ENCODE results near the gene CST1. TPM values are rescaled to one million over a fixed set of nuclear protein-coding genes. Genes with fewer than 3 reads are reported as not detected.
A peak's percentile ranks its signal among the peaks of the same experiment; 100 is the strongest.
"Not testable (repeated sequence)": the region's sequence is repeated elsewhere in the genome, so short reads cannot be mapped to it uniquely, and the experiment has no call there.

The CST1 gene, protein sequence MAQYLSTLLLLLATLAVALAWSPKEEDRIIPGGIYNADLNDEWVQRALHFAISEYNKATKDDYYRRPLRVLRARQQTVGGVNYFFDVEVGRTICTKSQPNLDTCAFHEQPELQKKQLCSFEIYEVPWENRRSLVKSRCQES
- not detected for total RNA-seq

GRCh38 chr20:23750786-23751185 lies at the start of gene CST1:
CST1 (minus strand) TSS chr20:23750935; CDS start chr20:23750866, 69 bp downstream.
- DNase-seq; POLR2A ChIA-PET; H3K9me3 Mint-ChIP-seq; intact Hi-C loops (cut with micrococcal nuclease); H3K4me3 Mint-ChIP-seq; CTCF ChIA-PET; H3K27me3 Mint-ChIP-seq; H3K27ac Mint-ChIP-seq; H3K36me3 Mint-ChIP-seq; H3K4me1 Mint-ChIP-seq (ENCODE audit: low read depth): not testable (repeated sequence)

- H3K36me3 Mint-ChIP-seq; H3K27me3 Mint-ChIP-seq; H3K27ac Mint-ChIP-seq; CTCF ChIA-PET; POLR2A ChIA-PET; H3K4me1 Mint-ChIP-seq (ENCODE audit: low read depth); H3K4me3 Mint-ChIP-seq; H3K9me3 Mint-ChIP-seq; intact Hi-C loops (cut with micrococcal nuclease): not testable (repeated sequence)
- DNase-seq = peak; percentile 49
Observed at GRCh38 chr20:23799216-23799847, 48.6 kb upstream of the CST1 start.

DNA sequence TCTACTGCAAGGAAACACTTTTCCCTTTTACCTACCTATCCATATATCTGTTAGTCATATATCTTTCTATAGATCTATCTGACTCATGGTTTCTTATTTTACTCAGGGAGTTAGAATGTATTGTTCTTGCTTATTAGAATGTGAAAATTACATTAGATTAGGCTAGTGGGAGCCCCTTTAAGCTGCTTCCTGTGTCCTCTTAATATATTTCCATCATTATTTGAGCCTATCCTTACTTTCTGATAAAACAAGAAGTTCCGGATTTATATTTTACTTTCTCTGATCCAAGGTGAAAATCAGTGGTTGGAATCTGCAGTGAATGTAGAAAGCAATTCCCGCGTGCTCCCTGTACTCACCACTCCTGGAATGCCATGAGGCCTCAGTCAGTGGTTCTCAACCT lies 44.8 kb upstream of the CST1 start:
- CTCF ChIA-PET = no interaction called here
- Mint-ChIP-seq H3K9me3 (no peaks in the 10 kb centered on the region), H3K27ac (no peak overlapping the region), H3K36me3 (no peaks in the 10 kb centered on the region), H3K4me3 (no peak overlapping the region), H3K4me1 (ENCODE audit: low read depth) (no peaks in the 10 kb centered on the region), H3K27me3 (peaks cover 10% of the 10 kb centered on the region)
- intact Hi-C loops (cut with micrococcal nuclease) = no loop called here
- DNase-seq = no peak
- POLR2A ChIA-PET = no interaction called here

GRCh38 chr20:23794841-23795240 lies 44.1 kb upstream of the CST1 start:
- no peaks in the 10 kb centered on the region for H3K4me1 Mint-ChIP-seq (ENCODE audit: low read depth)
- no peak overlapping the region for H3K27ac Mint-ChIP-seq
- no peaks in the 10 kb centered on the region for H3K36me3 Mint-ChIP-seq
- DNase-seq = no peak
- no peaks in the 10 kb centered on the region for H3K9me3 Mint-ChIP-seq
- H3K27me3 Mint-ChIP-seq = peaks cover 10% of the 10 kb centered on the region
- POLR2A ChIA-PET = no interaction called here
- no peak overlapping the region for H3K4me3 Mint-ChIP-seq
- CTCF ChIA-PET = no interaction called here
- intact Hi-C loops (cut with micrococcal nuclease) = no loop called here

DNA sequence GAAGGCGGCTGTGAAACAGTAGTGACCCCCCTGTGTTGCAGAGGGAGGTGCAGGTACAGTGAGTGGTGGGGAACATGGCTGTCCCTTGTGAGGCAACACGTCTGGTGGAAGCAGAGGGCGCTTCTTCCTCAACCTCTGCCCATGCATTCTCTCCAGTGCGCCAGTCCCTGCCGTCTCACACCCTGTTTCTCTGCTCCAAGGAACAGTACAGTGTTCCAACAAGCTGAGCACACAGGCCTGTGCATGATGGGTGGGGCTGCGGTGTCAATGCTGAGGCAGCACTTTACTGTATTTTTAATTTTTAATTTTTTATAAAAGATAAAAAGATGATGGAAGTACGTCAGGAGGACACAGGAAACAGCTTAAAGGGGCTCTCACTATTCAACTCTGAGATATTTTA lies 43.3 kb upstream of the CST1 start:
- Mint-ChIP-seq H3K27ac (no peak overlapping the region), H3K36me3 (no peaks in the 10 kb centered on the region), H3K4me1 (ENCODE audit: low read depth) (no peaks in the 10 kb centered on the region), H3K4me3 (no peak overlapping the region), H3K27me3 (peaks cover 9% of the 10 kb centered on the region), H3K9me3 (no peaks in the 10 kb centered on the region)
- DNase-seq = no peak
- intact Hi-C loops (cut with micrococcal nuclease) = no loop called here
- ChIA-PET POLR2A (no interaction called here), CTCF (no interaction called here)

DNA sequence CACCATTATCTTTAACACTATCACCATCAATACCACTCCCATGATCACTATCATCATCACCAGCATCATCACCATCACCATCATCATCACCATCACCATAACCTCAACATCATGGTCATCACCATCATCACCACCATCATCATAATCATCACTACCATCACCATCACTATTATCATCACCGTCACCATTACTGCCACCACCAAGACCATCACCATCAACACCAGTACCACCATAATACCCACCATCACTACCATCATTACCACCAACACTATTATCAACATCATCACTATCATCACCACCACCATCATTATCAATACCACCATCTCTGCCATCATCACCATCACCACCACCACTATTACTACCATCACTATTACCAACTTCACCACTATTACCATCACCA lies 32.7 kb upstream of the CST1 start:
- H3K9me3 Mint-ChIP-seq = no peaks in the 10 kb centered on the region
- H3K36me3 Mint-ChIP-seq = no peaks in the 10 kb centered on the region
- H3K4me1 Mint-ChIP-seq (ENCODE audit: low read depth) = no peaks in the 10 kb centered on the region
- H3K4me3 Mint-ChIP-seq = no peak overlapping the region
- H3K27ac Mint-ChIP-seq = no peak overlapping the region
- intact Hi-C loops (cut with micrococcal nuclease) = no loop called here
- DNase-seq = no peak
- ChIA-PET POLR2A (no interaction called here), CTCF (no interaction called here)
- H3K27me3 Mint-ChIP-seq = peaks cover 5% of the 10 kb centered on the region

DNA sequence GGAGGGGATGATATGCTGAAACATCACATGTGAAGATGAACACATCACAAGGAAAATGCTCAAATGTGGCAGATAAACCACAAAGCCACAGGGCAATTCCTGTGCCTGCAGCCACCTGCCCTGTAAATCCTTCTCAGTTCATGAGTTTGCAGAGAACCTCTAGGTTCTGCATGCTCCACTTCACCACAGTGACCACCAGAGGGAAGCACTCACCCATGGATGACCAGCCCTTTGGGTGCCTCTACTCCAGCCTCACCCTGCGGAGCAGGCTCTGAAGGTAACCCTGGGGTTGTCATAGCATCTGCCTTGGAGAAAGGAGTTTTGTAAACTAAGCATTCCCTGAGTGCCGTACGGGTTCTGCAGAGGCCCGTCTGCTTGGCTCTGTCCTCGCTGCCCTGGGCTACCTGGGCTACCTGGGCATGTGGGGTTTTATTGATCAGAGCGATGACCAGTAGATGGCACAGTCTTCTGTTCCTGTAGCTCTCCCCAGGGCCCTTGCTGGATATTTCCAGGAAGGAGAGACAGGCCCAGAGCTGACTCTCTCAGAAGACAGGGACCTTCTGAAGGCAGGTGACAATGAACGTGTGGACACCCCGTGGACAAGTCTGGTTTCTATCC lies 31.7 kb upstream of the CST1 start:
- peaks cover 4% of the 10 kb centered on the region for H3K27me3 Mint-ChIP-seq
- peak; percentile 33 for DNase-seq
- no peaks in the 10 kb centered on the region for H3K9me3 Mint-ChIP-seq
- H3K36me3 Mint-ChIP-seq = no peaks in the 10 kb centered on the region
- no peak overlapping the region for H3K4me3 Mint-ChIP-seq
- H3K27ac Mint-ChIP-seq = no peak overlapping the region
- CTCF ChIA-PET = no interaction called here
- no peaks in the 10 kb centered on the region for H3K4me1 Mint-ChIP-seq (ENCODE audit: low read depth)
- intact Hi-C loops (cut with micrococcal nuclease) = no loop called here
- POLR2A ChIA-PET = no interaction called here

GRCh38 chr20:23778676-23779075 lies 27.9 kb upstream of the CST1 start:
- H3K4me3 Mint-ChIP-seq; CTCF ChIA-PET; intact Hi-C loops (cut with micrococcal nuclease); POLR2A ChIA-PET; H3K27me3 Mint-ChIP-seq; H3K36me3 Mint-ChIP-seq; H3K27ac Mint-ChIP-seq; DNase-seq; H3K4me1 Mint-ChIP-seq (ENCODE audit: low read depth); H3K9me3 Mint-ChIP-seq: not testable (repeated sequence)

- not testable (repeated sequence) for H3K27ac Mint-ChIP-seq
Observed at GRCh38 chr20:23777380-23777779, 26.6 kb upstream of the CST1 start.

GRCh38 chr20:23776067-23776771 lies 25.5 kb upstream of the CST1 start:
- intact Hi-C loops (cut with micrococcal nuclease) = no loop called here
- POLR2A ChIA-PET = no interaction called here
- H3K27ac Mint-ChIP-seq = no peak overlapping the region
- no peaks in the 10 kb centered on the region for H3K36me3 Mint-ChIP-seq
- CTCF ChIA-PET = no interaction called here
- H3K4me3 Mint-ChIP-seq = no peak overlapping the region
- DNase-seq = no peak
- H3K4me1 Mint-ChIP-seq (ENCODE audit: low read depth) = no peaks in the 10 kb centered on the region
- no peaks in the 10 kb centered on the region for H3K9me3 Mint-ChIP-seq
- peaks cover 3% of the 10 kb centered on the region for H3K27me3 Mint-ChIP-seq

More at GRCh38 chr20:23777380-23777779, 26.6 kb upstream of the CST1 start:
- intact Hi-C loops (cut with micrococcal nuclease); H3K36me3 Mint-ChIP-seq; DNase-seq; H3K27me3 Mint-ChIP-seq; H3K9me3 Mint-ChIP-seq; H3K4me1 Mint-ChIP-seq (ENCODE audit: low read depth); POLR2A ChIA-PET; H3K4me3 Mint-ChIP-seq; CTCF ChIA-PET: not testable (repeated sequence)

- H3K27me3 Mint-ChIP-seq = peaks cover 2% of the 10 kb centered on the region
- intact Hi-C loops (cut with micrococcal nuclease) = no loop called here
- CTCF ChIA-PET = no interaction called here
- no peaks in the 10 kb centered on the region for H3K36me3 Mint-ChIP-seq
- H3K4me1 Mint-ChIP-seq (ENCODE audit: low read depth) = no peaks in the 10 kb centered on the region
- POLR2A ChIA-PET = no interaction called here
- no peak overlapping the region for H3K4me3 Mint-ChIP-seq
- H3K9me3 Mint-ChIP-seq = no peaks in the 10 kb centered on the region
- DNase-seq = no peak
- H3K27ac Mint-ChIP-seq = no peak overlapping the region
Observed at GRCh38 chr20:23774081-23774480, 23.3 kb upstream of the CST1 start.

- CTCF ChIA-PET = no interaction called here
- DNase-seq = no peak
Observed at GRCh38 chr20:23773579-23773978, 22.8 kb upstream of the CST1 start.

DNA sequence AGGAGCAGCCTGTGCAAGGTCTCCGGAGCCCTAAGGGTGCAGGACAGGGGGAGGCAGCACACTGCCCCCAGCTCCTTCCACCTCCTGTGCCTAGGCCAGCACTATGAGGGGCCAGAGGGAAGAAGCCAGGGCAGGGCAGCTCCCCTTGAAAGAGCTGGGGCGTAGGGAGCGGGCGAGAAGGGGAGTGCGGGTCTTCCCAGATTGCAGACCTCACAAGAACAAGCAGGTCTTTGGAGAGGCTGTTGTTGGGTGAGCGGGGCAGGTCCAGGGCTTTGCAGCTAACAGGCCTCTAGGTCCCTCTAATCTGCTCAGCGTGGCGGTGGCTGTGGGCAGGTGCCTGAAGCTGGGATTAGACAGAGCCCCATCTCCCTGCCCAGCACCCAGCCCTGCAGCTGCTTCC lies 22.4 kb upstream of the CST1 start:
- Mint-ChIP-seq H3K27ac (no peak overlapping the region), H3K9me3 (no peaks in the 10 kb centered on the region), H3K36me3 (no peaks in the 10 kb centered on the region), H3K4me3 (no peak overlapping the region), H3K4me1 (ENCODE audit: low read depth) (no peaks in the 10 kb centered on the region), H3K27me3 (peaks cover 1% of the 10 kb centered on the region)
- ChIA-PET POLR2A (no interaction called here), CTCF (no interaction called here)
- DNase-seq = no peak
- intact Hi-C loops (cut with micrococcal nuclease) = no loop called here

More at GRCh38 chr20:23773579-23773978, 22.8 kb upstream of the CST1 start:
- Mint-ChIP-seq H3K4me3 (no peak overlapping the region), H3K9me3 (no peaks in the 10 kb centered on the region), H3K4me1 (ENCODE audit: low read depth) (no peaks in the 10 kb centered on the region), H3K27ac (no peak overlapping the region), H3K36me3 (no peaks in the 10 kb centered on the region), H3K27me3 (peaks cover 1% of the 10 kb centered on the region)
- intact Hi-C loops (cut with micrococcal nuclease) = no loop called here
- POLR2A ChIA-PET = no interaction called here

All from activated CD4-positive, alpha-beta memory T cell treated with anti-CD3 and anti-CD28 coated beads for 36 hours (primary cell).